HG03575 (cell line): ENCODE measurements around the gene ZNF319.

Experiments
- ATAC-seq: cut with Tn5 transposase; IDR thresholded peaks from one replicate; pipeline ENCODE4 v1.9.1; 2021; ENCODE audit not compliant: unreplicated experiment, insufficient number of reproducible peaks, low FRiP score; ENCODE audit errors: extremely low read depth

The ZNF319 gene

DNA sequence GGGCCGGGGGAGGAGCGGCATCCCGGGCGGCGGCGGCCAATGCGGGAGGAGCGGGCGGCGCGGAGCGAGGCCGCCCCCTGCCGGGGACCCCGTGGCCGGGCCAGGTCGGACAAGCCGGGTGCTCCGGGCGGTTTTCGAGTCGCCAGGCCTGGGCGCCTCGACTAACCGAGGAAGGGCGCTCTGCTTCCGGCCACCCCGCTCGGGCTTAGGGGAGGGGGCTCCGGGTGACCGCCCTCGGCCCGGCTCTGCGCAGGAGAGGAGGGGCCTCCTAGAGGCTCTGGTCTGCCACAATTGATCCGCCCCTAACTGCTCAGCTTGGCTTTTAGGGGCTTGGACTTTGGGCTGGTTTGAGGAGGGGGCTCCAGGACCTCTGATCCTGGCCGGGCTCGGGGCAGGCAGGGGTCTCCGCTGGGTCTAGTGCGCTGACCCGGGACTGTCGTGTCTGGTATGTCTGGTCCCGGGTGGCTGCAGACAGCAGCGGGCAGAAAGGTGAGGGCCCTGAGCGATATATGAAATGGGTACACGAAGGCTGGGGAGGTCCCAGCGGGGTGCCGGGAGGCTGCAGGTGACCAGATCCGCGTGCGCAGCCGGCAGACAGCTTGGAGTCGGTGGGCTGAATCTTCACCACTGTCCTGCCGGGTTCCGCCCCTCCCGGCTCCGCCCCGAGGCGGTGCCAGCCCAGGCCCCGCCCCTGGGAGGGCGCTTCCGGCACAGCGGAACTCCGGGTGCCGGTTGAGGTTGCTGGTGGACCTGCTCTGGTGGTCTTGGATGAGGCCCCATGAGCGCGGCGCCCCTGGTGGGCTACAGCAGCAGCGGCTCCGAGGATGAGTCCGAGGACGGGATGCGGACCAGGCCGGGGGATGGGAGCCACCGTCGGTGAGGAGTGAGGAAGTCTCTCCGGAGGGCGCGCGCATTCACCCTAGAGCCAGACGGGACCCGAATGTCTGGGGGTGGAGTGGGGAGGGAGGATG lies 519 bp upstream of the ZNF319 start, which contains the start of gene USB1:
TSS of gene USB1 (plus strand) at position 702 of the 971 bp plus-strand sequence. CDS start at position 779, 77 bp downstream.
- ATAC-seq = peak; percentile 71

DNA sequence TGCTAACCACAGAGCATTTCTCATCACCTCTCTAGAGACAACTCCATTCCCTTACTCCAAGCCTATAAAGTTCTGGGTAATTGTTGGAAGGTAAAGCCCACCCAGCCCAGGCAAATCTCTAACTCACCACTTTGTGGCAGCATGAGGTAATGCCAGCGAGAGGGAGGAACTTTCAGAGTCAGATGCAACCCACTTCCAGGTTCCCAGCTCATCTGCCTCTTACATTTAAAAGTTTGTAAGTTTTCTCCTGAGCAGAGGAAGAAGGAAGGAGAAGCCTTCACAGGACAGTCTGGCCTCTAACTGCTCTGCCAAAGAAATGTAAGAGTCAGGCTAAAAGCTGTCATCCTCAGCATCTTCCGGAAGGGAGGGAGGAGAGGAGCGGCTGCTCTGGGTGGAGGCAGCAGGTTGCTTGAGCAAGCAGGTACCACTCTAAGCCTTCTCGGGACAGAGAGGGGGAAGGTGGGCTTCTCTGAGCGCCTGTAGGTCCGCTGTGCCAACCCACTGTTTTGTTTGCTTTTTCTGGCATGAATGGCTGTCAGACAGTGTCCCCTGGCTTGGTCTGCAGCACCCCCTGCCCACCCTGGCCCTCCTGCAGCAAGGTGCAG lies 1.0 kb downstream of the ZNF319 start:
- no peak for ATAC-seq

DNA sequence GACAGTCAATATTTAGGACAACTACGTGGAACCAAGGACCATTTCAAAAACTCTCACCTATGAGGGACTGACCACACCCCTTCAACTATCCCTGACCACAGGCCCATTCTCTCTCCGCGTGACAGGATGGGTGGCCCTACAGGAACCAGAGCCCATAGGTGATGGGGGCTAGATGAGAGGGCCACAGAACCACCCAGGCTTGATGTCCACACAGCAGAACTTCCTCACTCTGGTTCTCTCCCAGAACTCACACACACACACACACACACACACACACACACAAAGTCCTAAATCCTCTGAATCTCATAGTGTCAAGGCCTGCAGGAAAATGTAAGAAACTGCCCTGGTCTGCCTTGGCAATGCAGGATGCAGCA lies 1.5 kb downstream of the ZNF319 start:
- ATAC-seq = no peak

DNA sequence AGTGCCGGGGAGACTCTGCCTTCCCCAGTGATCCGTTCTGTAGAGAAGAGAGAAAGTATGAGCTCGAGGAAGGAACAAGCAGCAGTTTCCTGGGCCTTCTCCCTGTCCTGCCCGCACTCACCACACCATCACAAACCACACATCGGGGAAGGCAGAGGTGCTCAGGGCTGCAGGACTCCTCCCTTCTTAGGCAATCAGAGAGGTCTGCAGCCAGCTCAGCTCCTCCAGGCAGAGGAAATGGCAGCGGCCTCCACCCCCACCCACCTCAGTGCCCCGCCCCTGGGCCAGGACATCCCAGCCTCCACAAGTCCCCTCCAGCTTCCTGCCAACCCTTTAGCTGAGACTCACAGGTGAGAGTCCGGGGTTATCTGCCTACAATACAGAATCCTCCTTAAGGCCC lies 2.0 kb downstream of the ZNF319 start:
- ATAC-seq = no peak

DNA sequence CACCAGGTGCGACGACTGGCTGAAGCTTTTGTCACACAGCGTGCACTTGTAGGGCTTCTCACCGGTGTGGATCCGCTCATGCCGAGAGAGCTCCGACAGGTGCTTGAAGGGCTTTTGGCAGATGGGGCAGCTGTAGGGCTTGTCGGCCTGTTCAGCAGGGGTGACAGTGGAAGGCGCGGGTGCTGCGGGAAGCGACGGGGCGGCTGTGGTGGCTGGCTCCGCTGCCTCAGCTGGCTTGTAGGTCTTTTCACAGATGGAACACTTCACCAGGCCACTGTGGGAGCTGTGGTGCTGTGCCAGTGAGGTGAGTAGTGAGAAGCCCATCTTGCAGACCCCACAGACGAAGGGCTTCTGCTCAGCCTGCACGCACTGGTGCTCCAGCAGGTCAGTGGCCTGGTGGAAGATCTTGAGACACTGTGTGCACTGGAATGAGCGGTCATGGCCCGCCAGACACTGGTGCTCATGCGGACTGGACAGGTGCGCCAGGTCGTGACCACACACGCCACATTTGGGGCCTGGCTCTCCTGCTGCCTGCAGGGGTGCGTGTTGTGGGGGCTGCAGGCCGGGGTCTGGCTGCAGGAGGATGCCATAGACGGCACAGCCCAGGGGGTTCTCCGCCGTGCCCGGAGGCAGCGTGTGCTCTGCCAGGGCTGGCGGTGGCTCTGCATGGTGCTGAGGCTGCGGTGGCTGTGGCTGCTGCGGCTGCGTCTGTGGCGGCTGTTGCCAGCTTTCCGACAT lies 2.8 kb downstream of the ZNF319 start:
- no peak for ATAC-seq

DNA sequence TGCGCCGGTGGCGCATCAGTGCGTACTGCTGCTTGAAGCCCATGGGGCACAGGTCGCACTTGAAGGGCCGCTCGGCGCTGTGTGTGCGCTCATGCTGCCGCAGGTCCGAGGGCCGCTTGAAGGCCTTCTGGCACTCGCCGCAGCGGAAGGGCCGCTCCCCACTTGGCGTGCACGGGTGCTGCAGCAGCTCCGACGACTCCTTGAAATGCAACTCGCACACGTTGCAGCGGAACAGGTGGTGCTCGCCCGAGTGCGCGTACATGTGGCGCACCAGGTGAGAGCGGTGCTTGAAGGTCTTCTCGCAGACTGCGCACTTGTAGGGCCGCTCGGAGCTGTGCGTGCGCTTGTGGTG lies 3.3 kb downstream of the ZNF319 start:
- no peak for ATAC-seq

DNA sequence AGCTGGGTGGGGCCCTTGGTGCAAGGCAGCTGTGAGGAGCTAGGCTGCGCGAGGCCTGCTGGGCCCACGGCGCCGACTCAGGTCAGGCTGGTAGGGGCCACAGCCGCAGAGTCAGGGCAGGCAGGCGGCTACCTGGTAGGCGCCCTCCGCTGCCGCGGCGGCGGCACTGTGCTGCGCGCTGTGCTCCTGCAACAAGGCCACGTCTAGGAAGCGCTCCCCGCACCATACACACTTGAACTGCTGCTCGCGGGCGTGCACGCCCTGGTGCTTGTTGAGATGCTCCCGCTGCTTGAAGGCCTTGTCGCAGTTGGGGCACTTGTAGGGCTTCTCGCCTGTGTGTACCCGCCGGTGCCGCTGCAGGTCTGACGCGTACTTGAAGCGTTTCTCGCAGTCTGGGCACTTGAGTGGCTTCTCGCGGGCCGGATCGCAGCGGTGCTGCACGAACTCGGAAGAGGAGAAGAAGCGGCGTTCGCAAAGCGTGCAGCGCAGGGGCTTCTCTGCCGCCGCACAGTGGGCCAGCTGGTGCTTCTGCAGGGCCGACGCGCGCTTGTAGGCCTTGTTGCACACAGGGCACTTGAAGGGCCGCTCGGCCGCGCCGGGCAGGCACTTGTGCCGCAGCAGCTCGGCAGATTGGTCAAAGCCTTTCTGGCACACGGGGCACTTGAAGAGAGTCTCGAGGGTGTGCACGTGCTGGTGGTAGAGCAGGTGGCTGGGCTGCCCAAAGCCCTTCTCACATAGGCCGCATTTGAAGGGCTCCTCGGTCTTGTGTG lies 3.9 kb downstream of the ZNF319 start:
- no peak for ATAC-seq

DNA sequence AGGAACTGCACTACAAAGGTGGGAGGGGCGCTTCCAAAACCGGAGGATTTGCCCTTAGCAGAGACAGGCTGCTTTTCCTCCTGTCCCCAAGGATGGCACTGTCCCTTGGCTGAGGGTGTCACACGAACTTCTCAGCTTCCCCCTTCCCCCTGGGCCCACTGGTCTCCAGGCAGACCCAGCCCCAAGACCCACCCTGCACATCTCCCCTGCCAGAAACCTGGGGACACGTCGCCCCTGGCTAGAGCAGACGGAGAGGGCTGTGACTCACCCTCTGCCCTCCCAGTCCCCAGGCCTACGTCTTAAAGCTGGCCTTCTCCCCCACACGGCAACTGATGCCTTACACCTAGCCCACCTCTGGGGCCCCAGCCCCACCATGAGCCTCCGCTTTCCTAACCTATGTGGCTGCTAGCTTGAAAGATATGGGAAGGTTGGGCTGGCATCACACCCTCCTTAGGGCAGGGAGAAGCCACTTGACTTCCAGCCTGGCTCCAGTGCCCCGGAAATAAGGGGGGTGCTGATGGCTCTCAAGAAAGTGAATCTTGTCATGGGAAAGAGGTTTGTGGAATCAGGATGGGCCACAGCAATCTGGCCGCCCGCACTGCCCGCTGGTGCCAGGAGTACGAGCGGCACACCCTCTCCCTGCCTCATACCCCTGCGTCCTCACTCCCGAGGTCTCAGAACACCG lies 4.6 kb downstream of the ZNF319 start:
- no peak for ATAC-seq

DNA sequence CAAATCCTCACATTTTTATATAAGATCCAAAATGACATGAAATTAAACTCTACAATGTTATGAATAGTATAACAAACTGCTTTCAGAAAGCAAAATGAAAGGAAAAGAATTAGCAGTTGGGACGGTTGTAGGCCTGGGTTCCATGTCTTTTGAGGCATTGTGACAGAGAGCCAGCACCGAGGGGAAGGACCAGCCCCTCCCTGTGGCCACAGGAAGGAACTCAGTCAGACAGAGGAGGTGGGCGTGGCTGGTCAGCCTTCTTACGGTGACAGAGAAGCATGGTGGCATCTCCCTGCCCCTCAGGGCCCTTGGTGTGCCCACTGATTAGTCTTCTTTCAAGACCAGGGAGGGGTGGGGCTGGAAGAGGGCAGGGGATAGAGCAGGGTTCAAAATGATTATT lies 5.7 kb downstream of the ZNF319 start:
- ATAC-seq = no peak

DNA sequence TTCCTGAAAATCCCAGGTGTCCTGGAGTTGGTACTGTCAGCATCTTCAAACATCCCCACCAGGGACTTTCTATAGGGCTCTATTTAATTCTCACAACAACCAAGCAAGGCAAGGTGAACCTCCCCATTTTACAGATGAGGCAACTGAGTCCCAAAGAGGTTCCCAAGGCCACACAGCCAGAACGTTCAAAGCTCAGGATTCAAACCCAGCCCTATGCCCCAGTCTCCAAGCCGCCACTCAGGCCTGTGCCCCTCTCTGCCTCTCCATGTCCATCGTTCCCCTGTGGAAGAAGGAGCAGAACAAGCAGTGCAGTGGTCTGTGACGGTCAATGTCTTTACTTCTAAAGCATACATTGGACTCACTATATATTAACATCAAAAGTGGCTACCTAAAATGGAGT lies 6.1 kb downstream of the ZNF319 start:
- no peak for ATAC-seq

DNA sequence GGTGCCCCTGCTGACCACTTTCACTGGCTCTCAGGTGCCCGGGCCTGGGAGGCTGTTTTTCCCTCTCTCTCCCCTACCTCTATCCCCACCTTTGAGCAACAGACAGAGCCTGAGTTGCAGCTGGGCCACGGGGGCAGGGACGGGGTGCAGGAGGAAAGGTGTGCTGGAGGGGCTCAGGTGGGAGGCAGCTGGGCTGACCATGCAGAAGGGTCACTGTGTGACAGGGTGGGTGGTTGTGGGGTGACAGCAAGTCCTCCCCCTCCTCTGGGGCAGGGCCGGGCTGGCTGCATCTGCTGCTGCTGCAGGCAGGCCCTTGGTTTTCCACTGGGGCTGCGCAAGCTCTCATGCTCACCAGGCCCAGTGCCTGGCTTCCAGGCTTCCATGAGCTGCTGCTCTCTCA lies 6.6 kb downstream of the ZNF319 start:
- no peak for ATAC-seq

DNA sequence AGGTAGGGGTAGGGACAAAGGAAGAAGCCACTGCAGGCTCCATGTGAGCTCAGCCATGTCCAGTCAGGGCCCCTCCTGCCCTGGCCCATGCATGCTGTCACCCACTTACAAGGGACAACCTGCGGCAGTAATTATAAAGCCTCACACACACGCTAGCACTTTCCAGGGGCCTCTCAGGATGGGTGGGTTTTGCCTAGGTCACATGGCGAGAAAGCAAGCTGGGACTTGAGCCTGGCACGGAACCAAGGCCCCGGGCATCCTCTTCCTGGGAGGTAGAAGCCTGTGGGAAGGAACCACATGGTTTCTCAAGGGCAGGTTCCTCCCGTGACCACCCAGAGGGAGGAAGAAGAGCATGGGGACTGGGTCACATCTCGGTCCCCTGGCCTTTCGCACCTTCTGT lies 7.0 kb downstream of the ZNF319 start:
- ATAC-seq = no peak

DNA sequence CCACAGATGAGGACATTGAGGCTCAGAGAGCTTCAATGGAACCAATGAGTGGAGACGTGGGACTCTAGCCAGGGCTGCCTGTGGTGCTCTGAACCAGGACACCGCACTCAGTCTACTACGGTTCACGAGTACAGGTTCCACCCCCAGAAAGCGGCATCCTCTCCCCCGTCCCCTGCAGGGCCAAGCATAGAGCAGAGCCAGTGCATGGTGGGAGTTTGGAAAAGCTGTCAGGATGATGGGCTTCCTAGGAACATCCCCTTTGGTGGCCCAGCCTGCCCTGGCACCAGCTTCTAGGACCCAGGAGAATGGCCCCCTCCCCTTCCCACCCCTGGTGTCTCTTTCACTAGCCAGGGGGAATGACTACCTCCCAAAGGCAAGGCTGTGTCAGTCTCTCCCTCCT lies 8.4 kb downstream of the ZNF319 start:
- ATAC-seq = no peak

DNA sequence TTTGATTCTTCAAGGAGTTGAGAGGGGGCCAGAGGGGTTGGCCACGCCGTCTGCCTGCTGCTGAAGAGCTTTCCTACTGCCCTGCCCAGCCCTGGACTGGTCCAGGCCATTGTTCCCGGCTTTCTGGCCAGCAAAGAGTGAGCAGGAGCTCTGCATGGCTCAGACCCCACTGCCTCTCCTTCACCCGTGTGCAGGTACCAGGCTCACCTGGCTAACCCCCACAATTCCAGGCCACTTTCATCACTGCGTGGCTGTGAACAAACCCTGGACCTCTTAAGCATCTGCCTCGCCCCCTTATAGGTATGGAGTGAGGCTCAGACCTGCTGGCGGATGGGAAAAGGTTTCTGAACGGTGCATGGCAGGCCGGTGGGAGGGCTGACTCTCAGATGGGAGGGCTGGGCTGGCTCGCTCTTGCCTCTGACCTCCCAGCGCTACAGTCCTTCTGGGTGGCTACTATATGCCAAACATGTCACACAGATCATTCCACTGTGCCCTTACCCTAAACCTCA lies 8.9 kb downstream of the ZNF319 start:
- ATAC-seq = no peak

DNA sequence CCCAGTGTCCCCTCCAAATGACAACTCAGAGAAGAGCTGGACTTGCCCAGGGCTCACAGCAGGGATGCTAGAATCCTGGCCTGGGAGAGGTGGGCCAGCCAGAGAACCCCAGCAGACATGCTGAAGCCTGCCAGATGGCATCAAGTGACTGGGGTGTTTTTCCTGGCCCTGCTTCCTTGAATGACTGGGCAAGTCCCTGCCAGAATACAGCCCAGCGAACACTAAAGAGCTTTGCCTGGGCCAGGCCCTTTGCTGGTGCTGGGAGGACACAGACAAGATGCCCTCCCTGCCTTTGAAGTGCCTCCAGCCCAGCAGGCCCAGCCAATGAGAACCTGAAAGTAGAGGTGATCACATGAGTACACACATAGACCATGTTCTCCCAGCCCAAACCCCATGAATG lies 11.5 kb downstream of the ZNF319 start:
- no peak for ATAC-seq

DNA sequence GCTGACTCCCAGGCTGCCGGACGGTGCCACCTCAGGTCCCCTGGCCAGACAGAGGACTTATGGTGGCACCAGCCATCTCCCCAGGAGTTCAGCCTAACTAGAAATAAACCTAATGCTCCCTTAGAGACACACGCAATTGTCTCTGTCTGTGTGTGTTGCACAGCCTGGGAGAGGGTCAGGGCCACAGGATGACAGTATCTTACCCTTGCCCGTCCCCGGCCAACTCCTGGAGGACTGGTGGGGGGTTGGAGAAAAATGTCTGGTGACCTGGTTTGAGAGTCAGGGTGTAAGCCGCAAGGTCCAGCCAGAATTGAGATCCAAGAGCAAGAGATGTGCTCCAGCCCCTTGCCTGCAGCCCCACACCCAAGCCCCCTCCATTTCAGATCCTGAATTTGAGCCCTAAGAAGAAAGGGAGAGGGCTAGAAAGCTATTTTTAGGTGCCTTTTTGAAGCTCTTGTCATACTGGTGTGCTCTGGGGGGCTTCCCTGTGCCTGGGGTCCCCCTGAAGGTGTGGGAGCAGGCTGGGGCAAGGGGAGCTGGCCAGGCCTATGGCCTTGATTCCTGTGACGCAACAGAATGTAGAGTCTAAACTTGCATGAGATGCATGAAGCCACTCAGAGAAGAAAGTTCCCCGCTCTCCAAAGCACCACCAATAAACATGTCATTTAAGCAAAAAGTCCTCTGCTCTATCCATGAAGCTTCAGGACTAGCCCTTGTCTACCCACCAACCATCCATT lies 12.9 kb downstream of the ZNF319 start:
- no peak for ATAC-seq

DNA sequence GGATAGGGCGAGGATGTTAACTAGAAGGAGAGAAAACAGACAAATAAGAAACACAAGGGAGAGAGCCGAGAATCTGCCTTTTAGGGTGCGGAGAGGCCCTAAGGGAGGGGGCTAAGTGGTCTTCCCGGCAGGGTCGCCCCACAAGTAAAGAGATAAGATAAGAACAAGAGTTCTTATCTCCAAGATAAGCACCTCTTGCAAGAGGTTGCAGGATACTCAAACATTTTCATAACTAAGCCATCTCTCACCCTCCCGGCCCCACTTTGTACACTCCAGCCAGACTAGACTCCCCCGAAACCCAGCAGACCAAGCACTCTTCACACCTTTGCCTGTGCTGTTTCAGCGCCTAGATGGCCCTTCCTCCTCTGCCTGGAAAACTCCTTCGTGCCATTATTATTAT lies 14.3 kb downstream of the ZNF319 start:
- ATAC-seq = no peak
